Testis (tissue), 2 donors: ENCODE measurements around the gene GPR39.

Experiments used
- CTCF ChIP-seq, 3 experiments: fragments of 450-650 bp in 2 of 3; fragments of 200-600 bp in 1 of 3; sonication (generic) in 1 of 3; IDR thresholded peaks; one replicate each; pipeline ENCODE4 v1.5.1; 2016 to 2019; ENCODE audit warnings: antibody characterized with exemption in 3 of 3, mild to moderate bottlenecking in 2 of 3, moderate library complexity in 1 of 3
- POLR2A ChIP-seq: fragments of 450-650 bp; IDR thresholded peaks from one replicate; pipeline ENCODE4 v1.6.1; 2017; ENCODE audit warnings: antibody characterized with exemption, mild to moderate bottlenecking, moderate library complexity

GRCh38 chr2:132589966-132590365 is 173.4 kb downstream of the GPR39 start:
- TF ChIP-seq POLR2A (no peak), CTCF (IDR thresholded peaks at IDR 0.05) (no peak)
